Cardiac fibroblast (primary cell): Measurements from ENCODE around the gene PROP1.
"Not testable (repeated sequence)": the region's sequence is repeated elsewhere in the genome, so short reads cannot be mapped to it uniquely, and the experiment has no call there.

Experiments
- DNase-seq, 2 donors: peaks; one replicate each; pipeline versions ENCODE4 v3.0.0 to v3.0.0-alpha.2; 2010; ENCODE audit warnings: low read depth in 2 of 2
- H3K4me3 ChIP-seq, 2 donors: replicated peaks in 1 of 2; 1 replicate in 1 of 2; 2 replicates in 1 of 2; pipeline ENCODE4 v1.5.1; 2011; ENCODE audit warnings: low read depth in 2 of 2, low read length in 2 of 2, mild to moderate bottlenecking in 2 of 2, moderate library complexity in 1 of 2

Gene PROP1

GRCh38 chr5:177945145-177945544 lies 50.9 kb downstream of the PROP1 start:
- not testable (repeated sequence) for DNase-seq, H3K4me3 ChIP-seq

- peak overlapping the region; percentile 54 for H3K4me3 ChIP-seq
- DNase-seq, result peak; percentile 8 to 18
Measured at GRCh38 chr5:177943805-177944736, 52.0 kb downstream of the PROP1 start.

DNA sequence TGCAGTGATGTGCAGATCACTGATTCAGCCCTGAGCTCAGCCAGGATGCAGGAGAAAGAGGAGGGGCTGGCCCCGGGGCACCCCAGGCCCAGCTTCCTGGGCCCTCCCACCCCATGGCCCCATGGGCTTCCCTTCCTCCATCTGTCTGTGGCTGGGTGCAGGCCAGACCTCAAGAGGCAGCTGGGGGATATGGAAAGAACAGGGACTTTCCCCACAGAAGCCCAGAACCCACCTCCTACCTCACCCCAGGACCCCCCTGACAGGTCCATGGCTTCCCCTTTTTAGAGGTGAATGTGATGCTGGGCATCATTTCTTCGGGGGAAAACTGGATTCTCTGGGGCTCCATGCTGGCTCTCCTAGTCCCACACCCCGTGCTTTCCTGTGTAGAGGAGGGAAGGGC lies 53.1 kb downstream of the PROP1 start:
- H3K4me3 ChIP-seq, DNase-seq: not testable (repeated sequence)
